SW480 (cell line): ENCODE measurements around the gene RAB3B.

Experiments used
- DNase-seq: peaks from one replicate; pipeline ENCODE4 v3.0.0-alpha.2; 2016; ENCODE audit warnings: low spot score

RAB3B gene

DNA sequence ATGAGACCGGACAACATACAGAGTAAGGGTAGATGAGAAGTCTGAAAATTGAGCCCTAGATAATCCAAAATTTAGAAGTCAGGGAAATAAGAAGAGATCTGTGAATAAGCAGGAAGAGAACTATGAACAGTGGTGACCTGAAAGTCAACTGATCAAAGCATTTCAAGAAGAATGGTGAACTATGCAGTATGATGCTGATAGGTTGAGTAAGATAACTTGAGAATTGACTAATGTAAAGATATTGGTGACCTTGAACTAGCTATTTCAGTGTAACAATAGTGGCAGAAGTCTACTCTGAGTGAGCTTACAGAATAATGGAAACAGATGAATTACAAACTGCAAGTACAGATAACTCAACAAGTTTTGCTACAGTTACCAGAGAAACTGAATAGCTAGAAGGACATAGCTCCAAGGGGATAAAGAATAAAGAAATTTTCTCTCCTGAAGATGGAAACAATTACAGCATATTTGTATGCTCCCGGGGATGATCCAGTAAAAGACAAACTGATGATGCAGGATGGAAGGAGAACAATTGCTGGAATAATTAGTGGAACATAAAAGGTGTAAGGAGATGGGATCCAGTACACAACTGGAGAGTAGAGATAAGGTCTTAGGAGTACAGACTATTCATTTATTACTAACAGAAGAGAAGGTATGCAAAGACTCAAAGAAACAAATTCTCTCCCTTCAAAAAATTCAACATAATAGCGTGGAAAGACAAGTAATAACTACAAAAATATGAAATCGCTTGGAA, 122.8 kb downstream of the RAB3B start:
- no peak for DNase-seq

DNA sequence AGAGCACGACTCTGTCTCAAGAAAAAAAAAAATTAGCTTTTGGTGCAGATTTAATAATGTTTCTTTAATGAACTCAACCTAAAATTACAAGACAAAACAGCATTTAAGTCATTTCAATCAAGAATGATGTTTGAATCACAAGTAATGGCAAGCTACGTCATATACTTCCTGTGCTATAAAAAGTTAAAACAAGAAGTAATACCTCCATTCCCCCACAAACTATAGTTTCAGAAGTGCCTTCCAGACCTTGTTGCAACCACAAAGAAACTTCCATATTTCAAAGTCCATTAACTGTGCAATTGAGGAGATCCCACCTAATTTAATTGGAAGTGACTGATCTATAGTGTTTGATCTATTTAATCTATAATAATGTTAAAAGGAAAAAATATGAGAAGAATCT, 127.1 kb downstream of the RAB3B start:
- DNase-seq: no peak

DNA sequence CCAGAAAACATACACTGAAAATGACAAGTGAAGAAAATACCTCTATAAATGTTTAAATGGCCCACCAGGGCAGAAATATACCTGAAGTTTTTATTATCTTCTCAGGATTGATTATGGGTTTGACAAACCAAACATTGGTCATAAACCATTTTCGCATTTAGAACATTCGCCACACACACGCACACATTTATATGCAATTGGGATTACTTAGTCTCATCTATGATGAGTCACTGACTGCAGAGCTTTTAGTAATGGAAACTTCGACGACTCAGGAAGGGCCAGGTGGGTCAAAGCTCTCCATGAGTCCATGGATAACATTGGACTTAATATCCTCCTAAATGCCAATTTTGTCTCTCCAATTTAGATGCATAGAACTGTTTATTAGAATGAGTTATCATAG, 128.8 kb downstream of the RAB3B start:
- DNase-seq: no peak

DNA sequence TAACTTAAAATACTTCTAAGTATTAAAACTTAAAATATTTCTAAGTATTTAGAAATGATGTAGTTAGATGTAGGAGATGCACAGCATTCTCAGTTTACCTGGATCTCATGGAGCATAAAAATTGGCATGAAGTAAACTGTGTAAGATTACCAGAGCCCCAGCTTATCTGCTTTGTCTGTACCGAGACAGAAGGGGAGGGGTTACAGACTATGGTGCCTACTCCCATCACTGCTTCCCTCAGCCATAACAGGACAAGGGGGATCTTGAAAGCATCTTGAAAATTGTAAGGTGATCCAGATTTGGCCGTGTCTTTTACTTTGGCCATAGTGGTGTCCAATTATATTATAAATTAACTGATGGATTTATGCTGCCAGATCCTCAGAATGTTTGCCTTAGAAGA, 130.8 kb downstream of the RAB3B start:
- no peak for DNase-seq

DNA sequence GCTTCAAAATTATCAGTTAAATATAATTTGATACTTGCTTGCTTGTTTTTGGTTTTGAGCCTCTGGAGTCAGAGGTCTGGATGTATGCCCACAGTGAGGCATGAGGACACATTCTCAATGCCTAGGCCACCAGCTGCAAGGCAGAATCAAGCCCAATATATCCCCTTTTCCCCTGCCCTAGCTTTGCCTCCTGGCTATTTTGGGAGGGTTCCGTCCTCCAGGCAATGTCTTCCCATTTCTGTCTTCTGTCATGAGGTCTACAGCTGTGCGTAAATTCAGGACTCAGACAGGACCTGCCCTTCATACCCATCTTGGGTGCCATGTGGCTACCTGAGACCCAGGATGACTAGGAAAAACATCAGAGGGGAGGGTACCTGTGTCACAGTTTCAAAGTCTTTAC, 131.2 kb downstream of the RAB3B start:
- DNase-seq: no peak

- DNase-seq: no peak
Measured at GRCh38 chr1:51858892-51859291, 131.6 kb downstream of the RAB3B start.
